Caco-2 (cell line): ENCODE measurements around the gene FHIT. TPM values are rescaled to one million over a fixed set of nuclear protein-coding genes. Genes with fewer than 3 reads are reported as not detected.

Experiments
- BruUV-seq: library from RNA; stranded (reverse); fragments of 400-500 nt; replicated peaks from 2 replicates; lab custom pipeline; 2021; lab: Mats Ljungman, UMichigan
- CTCF ChIA-PET: fragments of 300-600 bp; sonication (Branson Sonifier 250); formaldehyde crosslinking; loops from one replicate; lab custom pipeline; 2022; ENCODE audit warnings: antibody characterized with exemption; lab: Charles Lee
- POLR2A ChIA-PET: fragments of 300-600 bp; sonication (Branson Sonifier 250); formaldehyde crosslinking; loops from one replicate; lab custom pipeline; 2022; ENCODE audit warnings: antibody characterized with exemption; lab: Charles Lee
- DNase-seq, 2 experiments: peaks; one replicate each; pipeline versions ENCODE4 v3.0.0 to v3.0.0-alpha.2; 2020 to 2022
- H3K27me3 ChIP-seq: replicated peaks from 2 replicates; pipeline ENCODE4 v1.6.0; 2011; ENCODE audit warnings: low read length; ENCODE audit not compliant: control insufficient read depth, insufficient read depth
- H3K36me3 ChIP-seq: 2 replicates; pipeline ENCODE4 v1.5.1; 2011; ENCODE audit warnings: low read length; ENCODE audit not compliant: control insufficient read depth, insufficient read depth
- H3K4me1 ChIP-seq: fragments of 250-450 bp; sonication (Bioruptor Pico); 2 replicates; pipeline ENCODE4 v1.5.1; 2020; ENCODE audit warnings: mild to moderate bottlenecking
- H3K4me3 ChIP-seq: 2 replicates; pipeline ENCODE4 v1.5.1; 2011; ENCODE audit warnings: low read depth, mild to moderate bottlenecking, control low read depth, low read length
- H3K9me3 ChIP-seq: fragments of 250-450 bp; sonication (Bioruptor Pico); 2 replicates; pipeline ENCODE4 v1.5.1; 2020; ENCODE audit warnings: mild to moderate bottlenecking, moderate library complexity
- H3K27ac Mint-ChIP-seq: one replicate; pipeline ENCODE4 v1.8.0; 2022; ENCODE audit warnings: mixed read lengths; ENCODE audit not compliant: unreplicated experiment
- H3K27me3 Mint-ChIP-seq: one replicate; pipeline ENCODE4 v1.8.0; 2022; ENCODE audit warnings: mixed read lengths; ENCODE audit not compliant: insufficient read depth, unreplicated experiment
- H3K36me3 Mint-ChIP-seq: one replicate; pipeline ENCODE4 v1.8.0; 2022; ENCODE audit warnings: mild to moderate bottlenecking, mixed read lengths; ENCODE audit not compliant: insufficient read depth, unreplicated experiment
- H3K4me1 Mint-ChIP-seq: one replicate; pipeline ENCODE4 v1.8.0; 2022; ENCODE audit warnings: low read depth, mixed read lengths; ENCODE audit not compliant: unreplicated experiment
- H3K4me3 Mint-ChIP-seq: one replicate; pipeline ENCODE4 v1.8.0; 2022; ENCODE audit warnings: mild to moderate bottlenecking, moderate library complexity, mixed read lengths; ENCODE audit not compliant: unreplicated experiment
- H3K9me3 Mint-ChIP-seq: one replicate; pipeline ENCODE4 v1.8.0; 2022; ENCODE audit warnings: mixed read lengths; ENCODE audit not compliant: unreplicated experiment
- intact Hi-C: fragments of 100-400 bp; cut with micrococcal nuclease; formaldehyde crosslinking; loops from one replicate; pipeline ENCODE4 v1.10.0; 2022; ENCODE audit not compliant: unreplicated experiment
- total RNA-seq: library from RNA; stranded (reverse); gene quantifications from 2 replicates; pipeline ENCODE4 v1.2.3, GENCODE V29; 2022
- TF ChIP-seq, protein P1 (sequence below), 2 experiments: fragments of 200-600 bp in 1 of 2; IDR thresholded peaks; 1 replicate in 1 of 2; 2 replicates in 1 of 2; pipeline versions ENCODE4 v1.5.1 to v1.8.0; 2011 to 2022; ENCODE audit warnings: antibody characterized with exemption in 1 of 2, control low read depth in 1 of 2, inconsistent platforms in 1 of 2, low read depth in 1 of 2, low read length in 1 of 2, mild to moderate bottlenecking in 1 of 2, moderate library complexity in 1 of 2; ENCODE audit not compliant: insufficient read depth in 1 of 2, severe bottlenecking in 1 of 2, unreplicated experiment in 1 of 2

Gene FHIT
- total RNA-seq, 1 experiment from 2014 or later: 8.3 TPM

GRCh38 chr3:61157414-61157813 is 93.8 kb downstream of the FHIT start:
- no TSS peak for BruUV-seq
- Mint-ChIP-seq H3K27ac (no peak overlapping the region), H3K36me3 (no peaks in the 10 kb centered on the region), H3K4me1 (no peaks in the 10 kb centered on the region), H3K4me3 (no peak overlapping the region), H3K27me3 (no peaks in the 10 kb centered on the region), H3K9me3 (peaks cover 4% of the 10 kb centered on the region)
- no peak overlapping the region for H3K4me3 ChIP-seq
- TF ChIP-seq, protein P1, sequence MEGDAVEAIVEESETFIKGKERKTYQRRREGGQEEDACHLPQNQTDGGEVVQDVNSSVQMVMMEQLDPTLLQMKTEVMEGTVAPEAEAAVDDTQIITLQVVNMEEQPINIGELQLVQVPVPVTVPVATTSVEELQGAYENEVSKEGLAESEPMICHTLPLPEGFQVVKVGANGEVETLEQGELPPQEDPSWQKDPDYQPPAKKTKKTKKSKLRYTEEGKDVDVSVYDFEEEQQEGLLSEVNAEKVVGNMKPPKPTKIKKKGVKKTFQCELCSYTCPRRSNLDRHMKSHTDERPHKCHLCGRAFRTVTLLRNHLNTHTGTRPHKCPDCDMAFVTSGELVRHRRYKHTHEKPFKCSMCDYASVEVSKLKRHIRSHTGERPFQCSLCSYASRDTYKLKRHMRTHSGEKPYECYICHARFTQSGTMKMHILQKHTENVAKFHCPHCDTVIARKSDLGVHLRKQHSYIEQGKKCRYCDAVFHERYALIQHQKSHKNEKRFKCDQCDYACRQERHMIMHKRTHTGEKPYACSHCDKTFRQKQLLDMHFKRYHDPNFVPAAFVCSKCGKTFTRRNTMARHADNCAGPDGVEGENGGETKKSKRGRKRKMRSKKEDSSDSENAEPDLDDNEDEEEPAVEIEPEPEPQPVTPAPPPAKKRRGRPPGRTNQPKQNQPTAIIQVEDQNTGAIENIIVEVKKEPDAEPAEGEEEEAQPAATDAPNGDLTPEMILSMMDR (IDR thresholded peaks at IDR 0.05; ENCODE audit: insufficient read depth in 1 of 2, low read depth in 1 of 2, low read length in 1 of 2, severe bottlenecking in 1 of 2, unreplicated experiment in 1 of 2): no peak
- intact Hi-C loops: no loop called here
- H3K27me3 ChIP-seq: no peaks in the 10 kb centered on the region
- ChIA-PET CTCF (no interaction called here), POLR2A (no interaction called here)
- DNase-seq: no peak
- no peaks in the 10 kb centered on the region for H3K9me3 ChIP-seq
- H3K4me1 ChIP-seq: 0 out of 2 replicates have a peak, but pooled peaks cover under 1% of the 10 kb centered on the region
- H3K36me3 ChIP-seq: no peaks in the 10 kb centered on the region

- Histone ChIP-seq H3K36me3 (no peaks in the 10 kb centered on the region), H3K4me1 (no peaks in the 10 kb centered on the region), H3K9me3 (no peaks in the 10 kb centered on the region), H3K27me3 (no peaks in the 10 kb centered on the region), H3K4me3 (no peak overlapping the region)
- DNase-seq: no peak
- BruUV-seq: no TSS peak
- no peaks in the 10 kb centered on the region for H3K27me3 Mint-ChIP-seq
- H3K27ac Mint-ChIP-seq: no peak overlapping the region
- no peak overlapping the region for H3K4me3 Mint-ChIP-seq
- ChIA-PET CTCF (no interaction called here), POLR2A (no interaction called here)
- H3K36me3 Mint-ChIP-seq: no peaks in the 10 kb centered on the region
- TF ChIP-seq, protein P1 (IDR thresholded peaks at IDR 0.05; ENCODE audit: insufficient read depth in 1 of 2, low read depth in 1 of 2, low read length in 1 of 2, severe bottlenecking in 1 of 2, unreplicated experiment in 1 of 2): no peak
- H3K9me3 Mint-ChIP-seq: peaks cover 10% of the 10 kb centered on the region
- intact Hi-C loops: no loop called here
- no peaks in the 10 kb centered on the region for H3K4me1 Mint-ChIP-seq
Observed at GRCh38 chr3:61155701-61156292, 95.5 kb downstream of the FHIT start.

- H3K4me3 ChIP-seq: no peak overlapping the region
- H3K36me3 ChIP-seq: no peaks in the 10 kb centered on the region
- ChIA-PET CTCF (no interaction called here), POLR2A (no interaction called here)
- no peaks in the 10 kb centered on the region for H3K4me1 ChIP-seq
- Mint-ChIP-seq H3K9me3 (peaks cover 10% of the 10 kb centered on the region), H3K36me3 (no peaks in the 10 kb centered on the region), H3K4me3 (no peak overlapping the region), H3K4me1 (no peaks in the 10 kb centered on the region), H3K27me3 (no peaks in the 10 kb centered on the region), H3K27ac (no peak overlapping the region)
- H3K27me3 ChIP-seq: no peaks in the 10 kb centered on the region
- DNase-seq: no peak
- no TSS peak for BruUV-seq
- intact Hi-C loops: no loop called here
- H3K9me3 ChIP-seq: no peaks in the 10 kb centered on the region
- TF ChIP-seq, protein P1 (IDR thresholded peaks at IDR 0.05; ENCODE audit: insufficient read depth in 1 of 2, low read depth in 1 of 2, low read length in 1 of 2, severe bottlenecking in 1 of 2, unreplicated experiment in 1 of 2): no peak
Observed at GRCh38 chr3:61154457-61155198, 96.6 kb downstream of the FHIT start.
